Naive thymus-derived CD4-positive, alpha-beta T cell (primary cell): ENCODE measurements around the gene RAD21L1. TPM values are rescaled to one million over a fixed set of nuclear protein-coding genes. Genes with fewer than 3 reads are reported as not detected.
A peak's percentile ranks its signal among the peaks of the same experiment; 100 is the strongest.

Experiments used
- ATAC-seq: fragments of 150-1000 bp; cut with Tn5 transposase; 2 replicates; pipeline ENCODE4 v1.10.0; 2021; ENCODE audit warnings: mild to moderate bottlenecking, moderate library complexity
- CTCF ChIA-PET: fragments of 350-600 bp; sonication (Branson Sonifier 250); formaldehyde crosslinking; loops from one replicate; lab custom pipeline; 2021; ENCODE audit warnings: antibody characterized with exemption; lab: Charles Lee
- POLR2A ChIA-PET: fragments of 350-600 bp; sonication (Branson Sonifier 250); formaldehyde crosslinking; loops from one replicate; lab custom pipeline; 2021; ENCODE audit warnings: antibody characterized with exemption, inconsistent platforms; lab: Charles Lee
- DNase-seq, 9 donors: peaks; one replicate each; pipeline versions ENCODE4 v3.0.0 to v3.0.0-alpha.2; 2020 to 2022; ENCODE audit warnings: mixed read lengths in 1 of 9
- H3K27ac ChIP-seq: one replicate; pipeline ENCODE4 v1.7.0; 2013; ENCODE audit warnings: mild to moderate bottlenecking, low read depth, low read length, moderate library complexity
- H3K27me3 ChIP-seq, 2 donors: one replicate each; pipeline ENCODE4 v1.7.0; 2013; ENCODE audit warnings: low read length in 2 of 2, mild to moderate bottlenecking in 2 of 2, moderate library complexity in 2 of 2; ENCODE audit not compliant: control insufficient read depth in 2 of 2, insufficient read depth in 2 of 2
- H3K36me3 ChIP-seq, 3 experiments: 1 replicate in 2 of 3; 2 replicates in 1 of 3; pipeline ENCODE4 v1.7.0; 2013; ENCODE audit warnings: low read length in 3 of 3, mild to moderate bottlenecking in 3 of 3, moderate library complexity in 1 of 3; ENCODE audit not compliant: insufficient read depth in 3 of 3, control insufficient read depth in 2 of 3
- H3K4me1 ChIP-seq, 2 donors: one replicate each; pipeline ENCODE4 v1.7.0; 2013; ENCODE audit warnings: low read length in 2 of 2, mild to moderate bottlenecking in 2 of 2, moderate library complexity in 1 of 2; ENCODE audit not compliant: control insufficient read depth in 2 of 2, insufficient read depth in 2 of 2
- H3K4me3 ChIP-seq: 2 replicates; pipeline ENCODE4 v1.7.0; 2013; ENCODE audit warnings: mild to moderate bottlenecking, low read length
- H3K9me3 ChIP-seq, 3 experiments: 1 replicate in 2 of 3; 2 replicates in 1 of 3; pipeline ENCODE4 v1.7.0; 2013; ENCODE audit warnings: low read length in 3 of 3; ENCODE audit not compliant: control insufficient read depth in 2 of 3
- H3K27ac Mint-ChIP-seq, 9 donors: one replicate each; pipeline ENCODE4 v1.8.0; 2020 to 2022; ENCODE audit warnings: mixed read lengths in 9 of 9, mild to moderate bottlenecking in 8 of 9, moderate library complexity in 5 of 9, inconsistent platforms in 2 of 9
- H3K27me3 Mint-ChIP-seq, 5 donors: one replicate each; pipeline ENCODE4 v1.8.0; 2021 to 2022; ENCODE audit warnings: mixed read lengths in 5 of 5, mild to moderate bottlenecking in 1 of 5
- H3K36me3 Mint-ChIP-seq, 5 donors: one replicate each; pipeline ENCODE4 v1.8.0; 2020 to 2022; ENCODE audit warnings: mixed read lengths in 5 of 5, mild to moderate bottlenecking in 3 of 5, inconsistent platforms in 1 of 5
- H3K4me1 Mint-ChIP-seq, 7 donors: one replicate each; pipeline ENCODE4 v1.8.0; 2020 to 2022; ENCODE audit warnings: mixed read lengths in 7 of 7, mild to moderate bottlenecking in 3 of 7, inconsistent platforms in 1 of 7
- H3K4me3 Mint-ChIP-seq, 10 donors: one replicate each; pipeline ENCODE4 v1.8.0; 2020 to 2022; ENCODE audit warnings: mild to moderate bottlenecking in 10 of 10, mixed read lengths in 10 of 10, moderate library complexity in 6 of 10, inconsistent platforms in 2 of 10
- H3K9me3 Mint-ChIP-seq, 11 donors: one replicate each; pipeline ENCODE4 v1.8.0; 2020 to 2022; ENCODE audit warnings: mixed read lengths in 11 of 11, mild to moderate bottlenecking in 4 of 11, inconsistent platforms in 1 of 11, moderate library complexity in 1 of 11
- intact Hi-C, 2 donors: fragments of 100-400 bp; cut with micrococcal nuclease; formaldehyde crosslinking; loops; one replicate each; pipeline ENCODE4 v1.15.1; 2023
- polyA plus RNA-seq, 2 donors: library from polyadenylated mRNA; unstranded; fragments of 300-500 nt; fragmentation: Illumina TruSeq; gene quantifications; one replicate each; pipeline ENCODE4 v1.2.3, GENCODE V29; 2021
- total RNA-seq, 6 experiments: library from RNA in 5 of 6; stranded (reverse) in 5 of 6; gene quantifications; 1 replicate in 5 of 6; 2 replicates in 1 of 6; pipeline ENCODE4 v1.2.3 and lab custom pipeline; 2021 to 2026

The RAD21L1 gene
- total and polyA plus RNA-seq, 7 experiments from 2014 or later: 0.48 to 0.81 (median 0.61) TPM; not detected in 3

GRCh38 chr20:1183153-1183552 is 42.7 kb upstream of the RAD21L1 start:
- H3K4me3 ChIP-seq: no peak overlapping the region
- H3K36me3 ChIP-seq: no peaks in the 10 kb centered on the region
- CTCF ChIA-PET: no interaction called here
- peaks cover 0 to 3% of the 10 kb centered on the region in 2 donors for H3K27me3 ChIP-seq
- DNase-seq (no peak), ATAC-seq (no peak)
- Mint-ChIP-seq H3K4me3 (peak overlapping the region in 4 of 10 donors; percentile 11 to 59 (median 41)), H3K27me3 (peaks cover 14 to 32% (median 25%) of the 10 kb centered on the region in 5 donors), H3K27ac (no peak overlapping the region), H3K4me1 (peaks cover 7 to 13% (median 11%) of the 10 kb centered on the region in 7 donors), H3K9me3 (no peaks in the 10 kb centered on the region), H3K36me3 (peaks cover 0 to 5% (median 0%) of the 10 kb centered on the region in 5 donors)
- H3K9me3 ChIP-seq: no peaks in the 10 kb centered on the region
- POLR2A ChIA-PET: no interaction called here
- intact Hi-C loops: no loop called here
- no peak overlapping the region for H3K27ac ChIP-seq
- H3K4me1 ChIP-seq: no peaks in the 10 kb centered on the region

DNA sequence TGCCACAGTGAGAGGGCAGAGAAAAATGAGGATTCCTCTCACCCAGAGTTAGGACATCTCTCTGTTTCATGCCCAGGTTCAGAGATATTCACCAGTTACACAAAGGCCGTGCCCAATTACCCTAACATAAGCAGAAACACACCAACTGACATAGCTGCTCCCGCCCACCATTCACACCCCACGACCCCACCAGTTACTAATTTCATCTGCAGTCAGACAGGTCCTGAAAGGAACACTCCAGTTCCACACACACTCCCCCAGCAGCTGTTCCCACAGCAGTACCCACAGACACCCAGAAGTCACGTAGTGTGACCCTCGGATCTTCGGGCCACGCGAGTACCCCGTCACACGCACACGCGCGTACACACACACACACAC is 41.6 kb upstream of the RAD21L1 start:
- Mint-ChIP-seq H3K4me3 (peak overlapping the region in 9 of 10 donors; percentile 59 to 82 (median 75)), H3K36me3 (peaks cover 0 to 5% (median 0%) of the 10 kb centered on the region in 5 donors), H3K4me1 (peaks cover 7 to 13% (median 11%) of the 10 kb centered on the region in 7 donors), H3K27ac (no peak overlapping the region), H3K9me3 (no peaks in the 10 kb centered on the region), H3K27me3 (peaks cover 14 to 35% (median 25%) of the 10 kb centered on the region in 5 donors)
- Histone ChIP-seq H3K4me1 (no peaks in the 10 kb centered on the region), H3K4me3 (no peak overlapping the region), H3K9me3 (no peaks in the 10 kb centered on the region), H3K27me3 (peaks cover 0 to 3% of the 10 kb centered on the region in 2 donors), H3K36me3 (no peaks in the 10 kb centered on the region), H3K27ac (no peak overlapping the region)
- ATAC-seq (no peak), DNase-seq (no peak)
- CTCF ChIA-PET: interaction anchor here (1.0 kb wide), 1 partner anchor 36 kb away, joined by 6 read pairs; no protein-coding TSS in a partner anchor
- POLR2A ChIA-PET: no interaction called here
- intact Hi-C loops: loop anchor here in 1 of 2 donors (2.0 kb wide), 2 partner anchors 29 to 75 kb away; no protein-coding TSS in a partner anchor

GRCh38 chr20:1184638-1185315 is 41.1 kb upstream of the RAD21L1 start, which contains the start of gene TMEM74B:
TSS of gene TMEM74B (minus strand) at chr20:1184981. CDS start at chr20:1183801, 1,180 bp downstream.
- ATAC-seq (no peak), DNase-seq (peak in 1 of 9 donors; percentile 25)
- Mint-ChIP-seq H3K27me3 (peaks cover 14 to 40% (median 29%) of the 10 kb centered on the region in 5 donors), H3K27ac (peak within 1 kb of the TSS in 1 of 9 donors; percentile 44), H3K4me1 (peaks cover 7 to 13% (median 11%) of the 10 kb centered on the region in 7 donors), H3K4me3 (peak within 1 kb of the TSS in 9 of 10 donors; percentile 69 to 83 (median 79)), H3K36me3 (peaks cover 0 to 5% (median 0%) of the 10 kb centered on the region in 5 donors), H3K9me3 (no peaks in the 10 kb centered on the region)
- H3K27me3 ChIP-seq: peaks cover 0 to 3% of the 10 kb centered on the region in 2 donors
- CTCF ChIA-PET: interaction anchor here (1.0 kb wide), 1 partner anchor 37 kb away, joined by 6 read pairs; no protein-coding TSS in a partner anchor
- H3K4me1 ChIP-seq: no peaks in the 10 kb centered on the region
- H3K9me3 ChIP-seq: no peaks in the 10 kb centered on the region
- H3K36me3 ChIP-seq: no peaks in the 10 kb centered on the region
- POLR2A ChIA-PET: no interaction called here
- no peak within 1 kb of the TSS for H3K27ac ChIP-seq
- no peak within 1 kb of the TSS for H3K4me3 ChIP-seq
- intact Hi-C loops: loop anchor here in 1 of 2 donors (2.0 to 5.0 kb wide), 3 partner anchors 28 to 212 kb away; no protein-coding TSS in a partner anchor

DNA sequence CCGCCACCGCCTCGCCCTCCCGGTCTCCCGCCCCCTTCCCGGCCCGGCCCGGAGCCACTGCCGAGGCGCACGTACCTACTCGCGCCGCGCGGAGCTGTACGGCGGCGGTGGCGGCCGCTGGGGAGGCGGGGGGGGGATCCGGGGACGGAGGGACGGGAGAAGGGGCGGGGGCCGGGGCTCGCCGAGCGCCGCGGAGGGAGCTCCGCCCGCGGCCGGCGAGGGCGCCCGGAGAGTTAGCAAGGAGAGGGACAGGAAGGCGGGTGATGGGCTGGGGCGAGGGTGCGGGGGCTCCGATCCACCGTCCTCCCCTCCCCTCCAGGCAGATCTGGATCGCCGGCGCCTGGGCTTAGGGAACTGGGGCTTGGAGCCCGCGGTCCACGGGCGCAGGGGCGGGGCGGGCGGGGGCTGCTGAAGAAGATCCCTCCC is 40.5 kb upstream of the RAD21L1 start:
- Histone ChIP-seq H3K27ac (no peak overlapping the region), H3K4me3 (no peak overlapping the region), H3K36me3 (no peaks in the 10 kb centered on the region), H3K4me1 (no peaks in the 10 kb centered on the region), H3K27me3 (peaks cover 0 to 3% of the 10 kb centered on the region in 2 donors), H3K9me3 (no peaks in the 10 kb centered on the region)
- Mint-ChIP-seq H3K27me3 (peaks cover 17 to 46% (median 33%) of the 10 kb centered on the region in 5 donors), H3K9me3 (no peaks in the 10 kb centered on the region), H3K36me3 (peaks cover 0 to 5% (median 0%) of the 10 kb centered on the region in 5 donors), H3K27ac (no peak overlapping the region), H3K4me3 (peak overlapping the region in 1 of 10 donors; percentile 30), H3K4me1 (peaks cover 7 to 13% (median 11%) of the 10 kb centered on the region in 7 donors)
- DNase-seq (peak in 3 of 9 donors; percentile 11 to 28 (median 14)), ATAC-seq (peak; percentile 15)
- ChIA-PET CTCF (no interaction called here), POLR2A (no interaction called here)
- intact Hi-C loops: loop anchor here in 1 of 2 donors (2.0 to 5.0 kb wide), 3 partner anchors 27 to 213 kb away; no protein-coding TSS in a partner anchor

GRCh38 chr20:1185790-1186334 is 40.0 kb upstream of the RAD21L1 start:
- POLR2A ChIA-PET: no interaction called here
- Histone ChIP-seq H3K27ac (no peak overlapping the region), H3K36me3 (no peaks in the 10 kb centered on the region)

GRCh38 chr20:1186367-1186991 is 39.4 kb upstream of the RAD21L1 start:
- H3K9me3 ChIP-seq: no peaks in the 10 kb centered on the region
- no peak for DNase-seq
- no peak overlapping the region for H3K27ac Mint-ChIP-seq
- H3K4me1 Mint-ChIP-seq: peaks cover 7 to 13% (median 11%) of the 10 kb centered on the region in 7 donors
- H3K4me3 Mint-ChIP-seq: peak overlapping the region in 7 of 10 donors; percentile 49 to 79 (median 73)
- no peaks in the 10 kb centered on the region for H3K9me3 Mint-ChIP-seq
- ChIA-PET POLR2A (no interaction called here), CTCF (interaction anchor here (1.0 kb wide), 1 partner anchor 347 kb away, joined by 3 read pairs; no protein-coding TSS in a partner anchor)
- H3K27me3 Mint-ChIP-seq: peaks cover 19 to 53% (median 33%) of the 10 kb centered on the region in 5 donors
- no peak overlapping the region for H3K27ac ChIP-seq
- no peaks in the 10 kb centered on the region for H3K4me1 ChIP-seq
- no peak for ATAC-seq
- H3K4me3 ChIP-seq: no peak overlapping the region
- peaks cover 0 to 5% (median 0%) of the 10 kb centered on the region in 5 donors for H3K36me3 Mint-ChIP-seq
- peaks cover 0 to 3% of the 10 kb centered on the region in 2 donors for H3K27me3 ChIP-seq
- H3K36me3 ChIP-seq: no peaks in the 10 kb centered on the region
- intact Hi-C loops: loop anchor here in 1 of 2 donors (5.0 kb wide), 1 partner anchor 214 kb away; no protein-coding TSS in a partner anchor

More at GRCh38 chr20:1185790-1186334, 40.0 kb upstream of the RAD21L1 start:
- CTCF ChIA-PET: no interaction called here
- Mint-ChIP-seq H3K9me3 (no peaks in the 10 kb centered on the region), H3K4me1 (peaks cover 7 to 13% (median 11%) of the 10 kb centered on the region in 7 donors), H3K4me3 (peak overlapping the region in 9 of 10 donors; percentile 49 to 83 (median 73)), H3K27ac (peak overlapping the region in 2 of 9 donors; percentile 44 to 86), H3K27me3 (peaks cover 19 to 51% (median 33%) of the 10 kb centered on the region in 5 donors), H3K36me3 (peaks cover 0 to 5% (median 0%) of the 10 kb centered on the region in 5 donors)
- intact Hi-C loops: loop anchor here in 1 of 2 donors (2.0 to 5.0 kb wide), 3 partner anchors 27 to 214 kb away; no protein-coding TSS in a partner anchor
- ATAC-seq: peak; percentile 65
- DNase-seq: peak; percentile 18 to 64 (median 36)
- Histone ChIP-seq H3K4me1 (no peaks in the 10 kb centered on the region), H3K27me3 (peaks cover 0 to 3% of the 10 kb centered on the region in 2 donors), H3K9me3 (no peaks in the 10 kb centered on the region), H3K4me3 (no peak overlapping the region)
